OCI-LY3 (cell line): ENCODE data around the gene KRTAP13-3.

Experiments used
- EZH2phosphoT487 ChIP-seq: fragments of 200-600 bp; shearing (Covaris generic); IDR thresholded peaks from 2 replicates; pipeline ENCODE4 v1.6.1; 2018; ENCODE audit warnings: antibody characterized with exemption, mixed run types, low read depth
- TF ChIP-seq, protein P1 (sequence below): fragments of 200-600, 300-600 bp; sonication (generic); IDR thresholded peaks from 2 replicates; pipeline ENCODE4 v1.5.1; 2014; ENCODE audit warnings: antibody characterized with exemption, low read length, low read depth

DNA sequence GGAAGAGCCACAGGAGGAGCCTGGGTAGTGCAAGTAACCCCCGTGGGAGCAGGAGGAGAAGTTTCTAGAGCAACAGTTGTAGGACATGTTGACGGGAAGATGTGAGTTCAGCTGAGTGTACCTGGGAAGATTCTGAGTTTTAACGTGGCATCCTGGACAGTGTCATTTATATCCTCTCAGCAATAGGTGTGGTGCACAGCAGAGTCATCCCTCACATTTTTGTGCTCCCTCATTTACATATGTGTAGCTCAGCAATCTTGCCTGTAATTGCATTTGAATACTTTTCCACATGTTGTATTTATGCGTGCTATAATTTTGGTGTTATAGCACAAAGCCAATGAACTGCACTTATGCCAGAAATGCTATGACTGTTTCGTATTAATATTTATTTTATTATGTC lies at the start of gene KRTAP13-3:
- TF ChIP-seq, protein P1, sequence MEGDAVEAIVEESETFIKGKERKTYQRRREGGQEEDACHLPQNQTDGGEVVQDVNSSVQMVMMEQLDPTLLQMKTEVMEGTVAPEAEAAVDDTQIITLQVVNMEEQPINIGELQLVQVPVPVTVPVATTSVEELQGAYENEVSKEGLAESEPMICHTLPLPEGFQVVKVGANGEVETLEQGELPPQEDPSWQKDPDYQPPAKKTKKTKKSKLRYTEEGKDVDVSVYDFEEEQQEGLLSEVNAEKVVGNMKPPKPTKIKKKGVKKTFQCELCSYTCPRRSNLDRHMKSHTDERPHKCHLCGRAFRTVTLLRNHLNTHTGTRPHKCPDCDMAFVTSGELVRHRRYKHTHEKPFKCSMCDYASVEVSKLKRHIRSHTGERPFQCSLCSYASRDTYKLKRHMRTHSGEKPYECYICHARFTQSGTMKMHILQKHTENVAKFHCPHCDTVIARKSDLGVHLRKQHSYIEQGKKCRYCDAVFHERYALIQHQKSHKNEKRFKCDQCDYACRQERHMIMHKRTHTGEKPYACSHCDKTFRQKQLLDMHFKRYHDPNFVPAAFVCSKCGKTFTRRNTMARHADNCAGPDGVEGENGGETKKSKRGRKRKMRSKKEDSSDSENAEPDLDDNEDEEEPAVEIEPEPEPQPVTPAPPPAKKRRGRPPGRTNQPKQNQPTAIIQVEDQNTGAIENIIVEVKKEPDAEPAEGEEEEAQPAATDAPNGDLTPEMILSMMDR, result no peak
- TF ChIP-seq EZH2phosphoT487, result no peak
